Peyer's patch (tissue), 4 donors: Measurements from ENCODE around the gene UBAC1. TPM values are rescaled to one million over a fixed set of nuclear protein-coding genes. Genes with fewer than 3 reads are reported as not detected.
"Not testable (repeated sequence)": the region's sequence is repeated elsewhere in the genome, so short reads cannot be mapped to it uniquely, and the experiment has no call there.

ENCODE experiments used
- DNase-seq, 3 donors: peaks; one replicate each; pipeline ENCODE4 v3.0.0-alpha.2; 2017 to 2019
- H3K27ac ChIP-seq, 4 donors: fragments of 200-600 bp; sonication (generic); one replicate each; pipeline ENCODE4 v1.5.1; 2016 to 2019
- H3K27me3 ChIP-seq, 2 donors: fragments of 200-600 bp; sonication (generic); one replicate each; pipeline ENCODE4 v1.5.1; 2019
- H3K36me3 ChIP-seq, 3 donors: fragments of 200-600 bp; sonication (generic); one replicate each; pipeline ENCODE4 v1.5.1; 2016 to 2019
- H3K4me1 ChIP-seq, 4 donors: fragments of 200-600 bp; sonication (generic); one replicate each; pipeline ENCODE4 v1.5.1; 2016 to 2019
- H3K4me3 ChIP-seq, 4 donors: fragments of 200-600 bp; sonication (generic); 1 replicate in 3 of 4; 2 replicates in 1 of 4; pipeline ENCODE4 v1.5.1; 2016 to 2019; ENCODE audit warnings: mild to moderate bottlenecking in 1 of 4
- H3K9me3 ChIP-seq, 4 donors: fragments of 200-600 bp; sonication (generic); one replicate each; pipeline ENCODE4 v1.5.1; 2016 to 2019; ENCODE audit warnings: mild to moderate bottlenecking in 1 of 4
- CTCF ChIP-seq, 6 experiments: fragments of 450-650 bp in 4 of 6; fragments of 200-600 bp in 2 of 6; sonication (generic) in 1 of 6; IDR thresholded peaks; one replicate each; pipeline ENCODE4 v1.5.1; 2017 to 2019; ENCODE audit warnings: antibody characterized with exemption in 6 of 6, mild to moderate bottlenecking in 3 of 6, moderate library complexity in 1 of 6
- POLR2A ChIP-seq, 2 donors: fragments of 450-650 bp; IDR thresholded peaks; one replicate each; pipeline ENCODE4 v1.5.1; 2017; ENCODE audit warnings: antibody characterized with exemption in 2 of 2, mild to moderate bottlenecking in 2 of 2, moderate library complexity in 2 of 2
- total RNA-seq, 4 donors: library from RNA; depleted of rRNA; stranded (reverse); fragments of >200 nt; gene quantifications; one replicate each; pipeline ENCODE4 v1.1.0, GENCODE V29; 2016

The UBAC1 gene
- total RNA-seq, 4 donors from 2014 or later, result 23.1 to 64.3 (median 43.9) TPM

DNA sequence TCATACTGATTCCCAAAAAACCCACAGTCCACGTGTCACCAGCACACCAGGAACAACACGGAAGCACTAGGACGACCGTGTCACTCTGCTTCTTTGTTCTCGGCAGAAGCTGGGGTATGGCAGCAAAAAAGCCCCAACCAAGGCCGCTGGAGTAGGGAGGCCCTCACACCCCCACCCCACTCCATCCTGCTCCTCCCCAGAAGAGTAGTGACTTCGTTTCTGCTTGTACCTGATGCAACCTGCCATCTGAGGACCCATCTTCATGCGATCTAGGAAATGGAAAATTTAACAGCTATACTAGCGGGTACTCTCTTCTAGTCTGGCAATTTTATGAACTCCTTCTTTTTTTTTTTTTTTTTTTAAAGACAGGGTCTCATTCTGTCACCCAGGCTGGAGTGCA, 3.7 kb downstream of the UBAC1 start:
- Histone ChIP-seq H3K27ac (no peak overlapping the region), H3K36me3 (peaks cover 0 to 26% (median 0%) of the 10 kb centered on the region in 3 donors)

GRCh38 chr9:135956802-135957174, 4.4 kb downstream of the UBAC1 start:
- TF ChIP-seq CTCF (IDR thresholded peaks at IDR 0.05) (no peak), POLR2A (IDR thresholded peaks at IDR 0.05) (no peak)
- H3K27me3 ChIP-seq, result no peaks in the 10 kb centered on the region
- no peak overlapping the region for H3K4me3 ChIP-seq
- no peak overlapping the region for H3K27ac ChIP-seq
- H3K36me3 ChIP-seq, result peaks cover 0 to 32% (median 0%) of the 10 kb centered on the region in 3 donors
- no peaks in the 10 kb centered on the region for H3K9me3 ChIP-seq
- no peak for DNase-seq
- H3K4me1 ChIP-seq, result peaks cover 0 to 11% (median 1%) of the 10 kb centered on the region in 4 donors

More for the DNA sequence above, 3.7 kb downstream of the UBAC1 start:
- Histone ChIP-seq H3K4me1 (peaks cover 0 to 11% (median 1%) of the 10 kb centered on the region in 4 donors), H3K4me3 (no peak overlapping the region), H3K27me3 (no peaks in the 10 kb centered on the region), H3K9me3 (no peaks in the 10 kb centered on the region)
- DNase-seq, result no peak
- TF ChIP-seq POLR2A (IDR thresholded peaks at IDR 0.05) (no peak), CTCF (IDR thresholded peaks at IDR 0.05) (no peak)

DNA sequence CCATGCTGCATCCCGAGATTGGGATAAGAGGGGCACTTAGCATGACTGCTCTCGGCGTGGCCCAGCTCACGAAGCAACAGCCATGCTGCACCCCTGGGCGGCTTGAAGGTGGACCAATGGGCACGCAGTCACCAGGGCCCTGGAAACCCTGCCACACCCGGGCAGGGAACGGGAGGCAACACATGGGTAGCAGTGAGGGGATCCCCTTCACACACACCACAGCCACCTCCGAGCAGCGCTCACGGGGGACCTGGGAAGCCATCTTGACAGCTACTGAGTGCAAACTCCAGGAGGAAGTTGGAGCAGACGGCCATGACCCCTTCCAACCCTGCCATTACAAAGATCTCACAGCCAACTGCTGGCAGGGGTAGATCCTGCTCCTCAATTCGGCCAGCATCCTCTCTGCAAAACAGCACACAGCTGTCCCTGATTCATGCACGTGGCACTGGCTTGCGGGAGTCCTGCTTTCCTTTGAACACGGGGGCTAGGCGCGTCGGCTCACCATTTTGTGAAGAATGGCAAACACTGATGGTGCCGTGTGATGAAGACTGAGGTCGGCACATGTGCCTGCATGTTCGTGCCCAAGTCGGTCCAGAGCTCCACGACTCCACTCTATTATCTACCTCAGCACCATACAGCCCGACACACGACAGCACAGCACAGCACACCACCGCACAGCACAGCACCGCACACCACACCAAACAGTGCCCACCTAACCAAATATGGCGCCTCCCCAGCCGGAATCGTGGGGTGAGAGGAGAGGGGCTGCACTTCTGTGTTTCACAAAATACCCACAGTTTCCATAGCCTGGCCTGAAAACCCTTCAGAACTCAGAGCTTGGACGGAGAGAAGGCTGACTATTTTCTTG, 5.0 kb downstream of the UBAC1 start:
- Histone ChIP-seq H3K27ac (no peak overlapping the region), H3K4me3 (no peak overlapping the region), H3K9me3 (no peaks in the 10 kb centered on the region), H3K27me3 (no peaks in the 10 kb centered on the region), H3K4me1 (peaks cover 0 to 11% (median 1%) of the 10 kb centered on the region in 4 donors), H3K36me3 (peaks cover 0 to 39% (median 0%) of the 10 kb centered on the region in 3 donors)
- TF ChIP-seq CTCF (IDR thresholded peaks at IDR 0.05) (no peak), POLR2A (IDR thresholded peaks at IDR 0.05) (no peak)
- DNase-seq, result peak in 1 of 3 donors; percentile 29

DNA sequence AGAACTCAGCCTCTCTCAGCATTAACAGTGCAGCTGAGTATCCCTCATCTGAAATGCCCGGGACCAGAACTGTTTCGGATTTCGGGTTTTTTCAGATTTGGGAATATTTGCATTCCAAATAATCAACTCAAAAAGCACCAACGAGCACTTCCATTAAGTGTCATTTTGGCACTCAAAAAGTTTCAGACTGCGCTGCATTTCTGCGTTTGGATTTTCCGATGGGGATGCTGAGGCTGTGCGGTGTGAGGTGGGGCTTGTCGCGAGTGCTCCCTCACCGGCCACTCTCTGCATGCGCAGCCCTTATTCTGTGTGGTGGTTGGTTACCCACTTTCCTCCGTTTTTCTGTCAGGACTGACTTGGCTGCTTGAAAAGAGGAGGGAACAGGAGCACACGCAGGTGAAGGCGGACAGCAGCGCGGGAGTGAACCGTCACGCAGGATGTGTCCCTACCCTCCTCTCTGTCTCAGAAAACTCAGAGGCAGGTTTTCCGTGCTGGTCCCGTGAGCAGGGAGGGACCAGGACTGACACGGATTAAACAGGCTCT, 8.4 kb downstream of the UBAC1 start:
- no peaks in the 10 kb centered on the region for H3K9me3 ChIP-seq
- no peak overlapping the region for H3K4me3 ChIP-seq
- TF ChIP-seq POLR2A (IDR thresholded peaks at IDR 0.05) (no peak), CTCF (IDR thresholded peaks at IDR 0.05) (no peak)
- H3K4me1 ChIP-seq, result no peaks in the 10 kb centered on the region
- H3K27me3 ChIP-seq, result no peaks in the 10 kb centered on the region
- peaks cover 0 to 69% (median 0%) of the 10 kb centered on the region in 3 donors for H3K36me3 ChIP-seq
- H3K27ac ChIP-seq, result no peak overlapping the region
- DNase-seq, result no peak

- H3K4me1 ChIP-seq, result no peaks in the 10 kb centered on the region
- DNase-seq, result no peak
- H3K27me3 ChIP-seq, result no peaks in the 10 kb centered on the region
- no peak overlapping the region for H3K27ac ChIP-seq
- no peaks in the 10 kb centered on the region for H3K9me3 ChIP-seq
- TF ChIP-seq POLR2A (IDR thresholded peaks at IDR 0.05) (no peak), CTCF (IDR thresholded peaks at IDR 0.05) (no peak)
- H3K4me3 ChIP-seq, result no peak overlapping the region
- H3K36me3 ChIP-seq, result peaks cover 0 to 75% (median 0%) of the 10 kb centered on the region in 3 donors
Measured at GRCh38 chr9:135951889-135952663, 9.1 kb downstream of the UBAC1 start.

DNA sequence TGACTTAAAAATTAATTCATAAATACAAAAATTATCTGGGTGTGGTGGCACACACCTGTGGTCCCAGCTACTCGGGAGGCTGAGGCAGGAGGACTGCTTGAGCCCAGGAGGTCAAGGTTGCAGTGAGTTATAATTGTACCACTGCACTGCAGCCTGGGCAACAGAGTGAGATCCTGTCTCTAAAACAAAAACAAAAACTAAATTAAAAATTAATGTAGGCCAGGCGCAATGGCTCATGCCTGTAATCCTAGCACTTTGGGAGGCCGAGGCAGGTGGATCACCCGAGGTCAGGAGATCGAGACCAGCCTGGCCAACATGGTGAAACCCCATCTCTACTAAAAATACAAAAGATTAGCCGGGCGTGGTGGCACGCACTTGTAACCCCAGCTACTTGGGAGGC, 9.9 kb downstream of the UBAC1 start:
- not testable (repeated sequence) for H3K4me3 ChIP-seq, H3K27ac ChIP-seq, H3K27me3 ChIP-seq, H3K4me1 ChIP-seq, DNase-seq, H3K9me3 ChIP-seq
- peaks cover 0 to 83% (median 0%) of the 10 kb centered on the region in 3 donors for H3K36me3 ChIP-seq

- H3K4me1 ChIP-seq, H3K27me3 ChIP-seq, H3K27ac ChIP-seq, H3K9me3 ChIP-seq, H3K4me3 ChIP-seq, DNase-seq: not testable (repeated sequence)
- H3K36me3 ChIP-seq, result peaks cover 0 to 88% (median 0%) of the 10 kb centered on the region in 3 donors
Measured at GRCh38 chr9:135950841-135951240, 10.3 kb downstream of the UBAC1 start.
